Activated CD4-positive, alpha-beta memory T cell treated with anti-CD3 and anti-CD28 coated beads, Interleukin-2, amount 10 ng/mL, durations not matched to agents 7 days and 5 days (primary cell): Measurements from ENCODE around the gene CHD8. TPM values are rescaled to one million over a fixed set of nuclear protein-coding genes. Genes with fewer than 3 reads are reported as not detected.

Experiments used
- CTCF ChIA-PET: fragments of 350-600 bp; sonication (Branson Sonifier 250); formaldehyde crosslinking; loops from one replicate; lab custom pipeline; 2021; ENCODE audit warnings: antibody characterized with exemption, inconsistent platforms; lab: Charles Lee
- POLR2A ChIA-PET: fragments of 350-600 bp; sonication (Branson Sonifier 250); formaldehyde crosslinking; loops from one replicate; lab custom pipeline; 2021; ENCODE audit warnings: antibody characterized with exemption; lab: Charles Lee
- DNase-seq: peaks from one replicate; pipeline ENCODE4 v3.0.0-alpha.2; 2020
- H3K27ac Mint-ChIP-seq: one replicate; pipeline ENCODE4 v1.8.0; 2021; ENCODE audit warnings: mild to moderate bottlenecking, mixed read lengths
- H3K27me3 Mint-ChIP-seq: one replicate; pipeline ENCODE4 v1.8.0; 2021; ENCODE audit warnings: mixed read lengths
- H3K36me3 Mint-ChIP-seq: one replicate; pipeline ENCODE4 v1.8.0; 2021; ENCODE audit warnings: low read depth, mixed read lengths
- H3K4me1 Mint-ChIP-seq: one replicate; pipeline ENCODE4 v1.8.0; 2021; ENCODE audit warnings: mixed read lengths
- H3K4me3 Mint-ChIP-seq: one replicate; pipeline ENCODE4 v1.8.0; 2021; ENCODE audit warnings: mild to moderate bottlenecking, mixed read lengths
- H3K9me3 Mint-ChIP-seq: one replicate; pipeline ENCODE4 v1.8.0; 2021; ENCODE audit warnings: mixed read lengths
- total RNA-seq, 2 experiments: library from RNA; stranded (reverse); gene quantifications; one replicate each; pipeline ENCODE4 v1.2.3, GENCODE V29; 2021

CHD8 gene
- total RNA-seq, 2 experiments from 2014 or later = 108 to 112 TPM

DNA sequence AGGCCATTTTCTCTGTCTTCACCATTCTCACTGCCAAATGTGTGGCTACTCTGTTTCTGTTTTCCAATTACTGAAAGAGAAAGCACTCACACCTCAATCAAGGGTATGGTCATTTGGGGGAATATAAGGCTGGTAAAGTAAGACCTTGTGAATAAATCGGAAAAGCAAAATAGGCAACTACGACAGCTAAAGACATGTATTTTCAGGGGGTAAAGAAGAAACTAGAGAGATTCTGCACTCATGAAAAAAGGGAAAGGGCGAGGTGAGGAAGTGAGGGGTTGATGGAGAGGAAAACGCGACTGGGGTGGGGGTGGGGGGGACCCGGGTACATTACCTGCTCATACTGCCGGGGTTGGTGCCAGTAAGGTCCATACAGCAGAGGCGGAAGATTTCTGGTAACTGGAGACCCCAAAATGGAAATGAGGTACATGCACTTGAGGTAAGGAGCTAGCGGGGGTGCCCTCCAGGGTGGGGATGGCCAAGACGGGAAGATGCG is 19.3 kb downstream of the CHD8 start:
- ChIA-PET CTCF (interaction anchor here (0.8 to 2.0 kb wide), 7 partner anchors 10 to 62 kb away, joined by 3 to 38 read pairs (median 4); partner anchors contain the start of genes CHD8 and TOX4), POLR2A (interaction anchor here (0.7 to 5.0 kb wide), 16 partner anchors 10 to 206 kb away, joined by 3 to 103 read pairs (median 6); partner anchors contain the start of genes CHD8, METTL3, RAB2B and SUPT16H)
- Mint-ChIP-seq H3K36me3 (peaks cover 30% of the 10 kb centered on the region), H3K4me1 (peaks cover 48% of the 10 kb centered on the region), H3K27ac (peak overlapping the region; percentile 76), H3K9me3 (no peaks in the 10 kb centered on the region), H3K4me3 (peak overlapping the region; percentile 86), H3K27me3 (no peaks in the 10 kb centered on the region)
- DNase-seq = no peak

DNA sequence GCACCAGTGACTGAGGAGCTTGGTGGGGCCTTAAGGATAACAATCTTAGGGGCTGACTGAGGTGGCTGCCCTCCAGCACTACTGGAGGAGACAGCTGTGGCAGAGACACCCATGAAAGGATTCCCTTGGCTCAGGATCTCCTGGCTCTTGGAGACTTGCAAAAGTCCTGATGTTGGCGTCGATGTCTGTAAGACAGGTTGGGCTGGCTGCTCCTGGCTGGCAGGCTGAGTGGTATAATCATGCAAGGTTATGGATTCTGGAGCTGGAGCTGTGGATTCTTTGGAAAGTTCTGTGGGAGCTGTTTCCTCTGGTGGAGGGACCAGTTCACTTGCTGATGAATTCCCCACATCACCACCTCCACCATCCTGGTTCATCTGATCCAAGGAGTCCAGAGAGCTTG is 24.8 kb downstream of the CHD8 start:
- POLR2A ChIA-PET = interaction anchor here (0.5 to 2.9 kb wide), 2 partner anchors 8 to 24 kb away, joined by 4 to 13 read pairs; partner anchors contain the start of gene CHD8
- Mint-ChIP-seq H3K27ac (no peak overlapping the region), H3K4me1 (peaks cover 27% of the 10 kb centered on the region), H3K27me3 (no peaks in the 10 kb centered on the region), H3K9me3 (no peaks in the 10 kb centered on the region), H3K4me3 (no peak overlapping the region), H3K36me3 (peaks cover 68% of the 10 kb centered on the region)
- no peak for DNase-seq
- CTCF ChIA-PET = interaction anchor here (1.0 to 1.4 kb wide), 2 partner anchors 13 to 25 kb away, joined by 3 to 7 read pairs; partner anchors contain the start of gene CHD8

DNA sequence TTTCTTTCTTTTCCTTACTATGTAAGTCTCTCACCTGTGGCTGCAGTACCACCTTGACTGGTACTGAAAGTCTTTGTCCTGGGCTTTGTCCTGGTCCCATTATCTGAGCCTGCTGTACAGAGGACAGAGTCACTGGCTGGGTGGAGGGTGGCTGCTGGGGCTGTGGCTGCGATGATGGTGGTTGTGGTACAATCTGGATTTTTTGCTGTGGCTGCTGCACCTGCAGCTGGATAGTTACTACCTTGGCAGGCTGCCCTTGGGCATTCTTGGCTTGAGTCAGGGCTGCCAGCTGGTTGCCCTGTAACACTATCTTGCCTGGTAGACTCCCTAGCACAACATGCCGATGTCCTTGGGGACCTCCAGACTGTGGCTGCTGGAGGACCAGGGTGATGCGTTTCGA is 27.0 kb downstream of the CHD8 start:
- Mint-ChIP-seq H3K4me3 (no peak overlapping the region), H3K4me1 (peaks cover 6% of the 10 kb centered on the region), H3K36me3 (peaks cover 75% of the 10 kb centered on the region), H3K27ac (no peak overlapping the region), H3K27me3 (no peaks in the 10 kb centered on the region), H3K9me3 (no peaks in the 10 kb centered on the region)
- no peak for DNase-seq
- ChIA-PET POLR2A (interaction anchor here (2.9 kb wide), 1 partner anchor 26 kb away, joined by 13 read pairs; the partner anchor contains the start of gene CHD8), CTCF (no interaction called here)

DNA sequence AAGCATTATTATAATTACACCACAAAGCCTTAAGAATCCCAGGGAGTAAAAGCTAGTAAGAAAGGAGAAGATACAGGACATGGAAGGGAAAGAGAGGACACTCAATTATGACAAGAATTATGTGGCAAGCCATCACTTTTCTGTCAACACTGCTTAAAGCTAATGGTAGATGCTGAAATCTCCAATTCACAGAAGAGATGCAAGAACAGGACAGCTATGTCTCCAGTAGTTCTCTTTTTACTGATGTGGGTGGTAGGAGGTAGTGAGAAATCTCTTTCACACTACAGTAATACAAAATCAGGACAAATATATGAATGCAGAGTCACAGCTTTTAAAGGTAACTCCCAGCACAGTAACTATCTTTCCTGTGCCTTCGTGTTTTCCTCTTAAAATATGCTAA is 29.2 kb downstream of the CHD8 start:
- Mint-ChIP-seq H3K36me3 (peaks cover 75% of the 10 kb centered on the region), H3K27ac (no peak overlapping the region), H3K4me3 (no peak overlapping the region), H3K27me3 (no peaks in the 10 kb centered on the region), H3K9me3 (no peaks in the 10 kb centered on the region), H3K4me1 (no peaks in the 10 kb centered on the region)
- no peak for DNase-seq
- ChIA-PET CTCF (no interaction called here), POLR2A (interaction anchor here (0.6 to 1.8 kb wide), 3 partner anchors 10 to 29 kb away, joined by 3 to 5 read pairs (median 5); partner anchors contain the start of gene CHD8)

DNA sequence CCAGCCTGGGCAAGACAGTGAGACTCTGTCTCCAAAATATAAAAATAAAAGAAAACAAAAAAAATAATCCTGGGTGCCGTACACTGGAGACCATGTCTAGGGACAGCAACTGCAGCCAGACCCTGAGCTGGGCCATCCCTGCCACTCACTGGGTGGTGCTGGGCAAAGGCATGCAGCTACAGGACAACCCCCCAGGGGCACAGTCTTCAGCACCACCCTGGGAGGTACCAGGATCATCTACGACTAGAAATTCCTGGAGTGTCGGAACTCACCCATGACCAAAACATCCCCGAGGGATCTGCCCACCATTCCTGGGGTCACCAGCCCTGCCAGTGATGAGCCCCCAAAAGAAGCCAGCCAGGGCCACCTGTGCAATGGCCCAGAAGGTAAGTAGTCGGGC is 36.4 kb downstream of the CHD8 start:
- Mint-ChIP-seq H3K4me3 (no peak overlapping the region), H3K36me3 (peaks cover 55% of the 10 kb centered on the region), H3K27me3 (no peaks in the 10 kb centered on the region), H3K9me3 (no peaks in the 10 kb centered on the region), H3K27ac (no peak overlapping the region), H3K4me1 (peaks cover 15% of the 10 kb centered on the region)
- CTCF ChIA-PET = interaction anchor here (0.5 kb wide), 1 partner anchor 744 kb away, joined by 3 read pairs; no protein-coding TSS in a partner anchor
- POLR2A ChIA-PET = interaction anchor here (1.2 kb wide), 1 partner anchor 11 kb away, joined by 3 read pairs; no protein-coding TSS in a partner anchor
- DNase-seq = no peak

DNA sequence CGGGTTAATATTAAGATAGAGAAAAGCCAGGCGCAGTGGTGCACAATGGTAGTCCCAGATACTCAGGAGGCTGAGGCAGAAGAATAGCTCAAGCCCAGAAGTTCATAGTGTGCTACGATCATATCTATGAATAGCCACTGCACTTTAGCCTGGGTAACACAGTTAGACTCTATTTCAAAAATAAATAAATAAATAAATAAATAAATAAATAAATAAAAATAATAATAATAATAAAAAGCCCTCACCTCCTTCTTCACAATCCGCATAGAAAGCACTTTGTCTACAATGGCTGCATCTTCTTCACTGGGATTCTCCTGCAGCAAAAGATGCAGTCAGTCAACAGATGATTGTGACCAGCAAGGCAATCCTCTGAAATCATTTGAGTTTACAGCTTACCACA is 40.6 kb downstream of the CHD8 start:
- H3K9me3 Mint-ChIP-seq = no peaks in the 10 kb centered on the region
- H3K4me3 Mint-ChIP-seq = no peak overlapping the region
- ChIA-PET POLR2A (interaction anchor here (0.7 to 1.3 kb wide), 4 partner anchors 8 to 61 kb away, joined by 3 to 4 read pairs (median 4); partner anchors contain the start of genes RAB2B and TOX4), CTCF (no interaction called here)
- H3K27ac Mint-ChIP-seq = no peak overlapping the region
- peaks cover 25% of the 10 kb centered on the region for H3K4me1 Mint-ChIP-seq
- no peak for DNase-seq
- H3K27me3 Mint-ChIP-seq = no peaks in the 10 kb centered on the region
- H3K36me3 Mint-ChIP-seq = peaks cover 64% of the 10 kb centered on the region

DNA sequence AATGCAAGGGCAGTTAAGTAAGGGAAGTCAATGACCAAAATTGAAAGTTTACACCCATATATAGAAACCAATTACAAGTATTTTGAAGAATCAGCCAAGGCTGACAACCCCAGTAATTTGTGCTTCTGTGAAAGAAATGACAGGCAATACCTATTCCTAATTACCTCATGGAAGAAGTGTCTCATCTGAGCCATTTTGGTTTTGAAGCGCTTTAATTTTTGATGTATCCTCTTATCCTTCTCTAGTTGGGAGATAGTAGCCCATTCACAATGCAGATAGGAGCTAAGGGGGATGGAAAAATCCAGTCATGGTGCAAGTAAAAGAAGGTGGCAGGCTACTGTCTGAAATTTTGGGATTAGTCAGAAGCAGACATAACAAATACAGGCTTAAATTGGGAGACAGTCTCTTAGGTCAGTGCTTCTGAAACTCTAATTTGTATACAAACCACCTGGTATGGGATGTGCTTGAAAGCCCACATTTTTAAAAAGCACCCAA is 41.7 kb downstream of the CHD8 start:
- no peak overlapping the region for H3K4me3 Mint-ChIP-seq
- ChIA-PET CTCF (no interaction called here), POLR2A (interaction anchor here (0.7 to 1.3 kb wide), 3 partner anchors 16 to 41 kb away, joined by 3 to 4 read pairs (median 4); no protein-coding TSS in a partner anchor)
- H3K4me1 Mint-ChIP-seq = peaks cover 22% of the 10 kb centered on the region
- peaks cover 72% of the 10 kb centered on the region for H3K36me3 Mint-ChIP-seq
- H3K9me3 Mint-ChIP-seq = no peaks in the 10 kb centered on the region
- H3K27ac Mint-ChIP-seq = peak overlapping the region; percentile 73
- no peak for DNase-seq
- H3K27me3 Mint-ChIP-seq = no peaks in the 10 kb centered on the region

DNA sequence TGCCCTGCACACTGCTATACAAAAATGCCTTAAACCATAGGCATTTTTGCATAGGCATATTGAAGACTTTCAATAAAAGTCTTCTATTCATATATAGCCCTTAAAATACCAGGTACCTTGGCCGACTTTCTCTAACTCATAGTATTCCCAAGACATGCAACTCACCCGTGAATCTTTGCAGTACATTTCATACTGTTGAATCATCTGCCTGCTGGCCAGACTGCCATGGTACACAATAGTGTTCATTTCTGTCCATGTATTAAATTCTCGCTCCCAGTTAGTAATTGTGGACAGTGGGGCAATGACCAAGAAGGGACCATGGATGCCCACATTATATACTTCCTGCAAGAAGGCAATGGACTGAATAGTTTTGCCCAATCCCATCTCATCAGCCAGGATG is 47.8 kb downstream of the CHD8 start:
- H3K27ac Mint-ChIP-seq = no peak overlapping the region
- peaks cover 11% of the 10 kb centered on the region for H3K4me1 Mint-ChIP-seq
- peaks cover 83% of the 10 kb centered on the region for H3K36me3 Mint-ChIP-seq
- CTCF ChIA-PET = no interaction called here
- no peaks in the 10 kb centered on the region for H3K9me3 Mint-ChIP-seq
- DNase-seq = no peak
- POLR2A ChIA-PET = interaction anchor here (1.1 to 1.8 kb wide), 2 partner anchors 28 to 48 kb away, joined by 4 to 5 read pairs; partner anchors contain the start of gene CHD8
- no peak overlapping the region for H3K4me3 Mint-ChIP-seq
- H3K27me3 Mint-ChIP-seq = no peaks in the 10 kb centered on the region

DNA sequence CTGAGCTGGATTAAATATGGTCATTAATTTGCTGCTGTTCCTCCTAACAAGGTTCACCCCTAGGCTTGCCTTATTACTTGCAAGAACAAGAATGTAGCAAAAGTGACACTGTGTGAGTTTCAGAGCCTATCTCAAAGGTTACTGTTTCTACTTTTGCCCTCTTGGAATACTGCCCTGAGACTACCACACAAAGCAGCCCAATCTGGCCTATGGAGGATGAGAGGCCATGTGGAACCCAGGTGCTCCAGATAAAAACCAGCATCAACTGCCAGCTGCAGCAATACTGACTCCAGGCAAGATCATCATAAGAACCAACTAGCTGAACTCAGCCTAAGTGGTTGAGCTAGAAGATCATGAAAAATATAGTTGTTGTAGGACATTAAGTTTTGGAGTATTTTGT is 49.7 kb downstream of the CHD8 start:
- Mint-ChIP-seq H3K4me1 (peaks cover 11% of the 10 kb centered on the region), H3K4me3 (no peak overlapping the region), H3K27ac (no peak overlapping the region), H3K27me3 (no peaks in the 10 kb centered on the region), H3K9me3 (no peaks in the 10 kb centered on the region), H3K36me3 (peaks cover 83% of the 10 kb centered on the region)
- ChIA-PET POLR2A (interaction anchor here (0.6 to 1.8 kb wide), 4 partner anchors 24 to 217 kb away, joined by 3 to 5 read pairs (median 4); no protein-coding TSS in a partner anchor), CTCF (interaction anchor here (1.3 kb wide), 1 partner anchor 72 kb away, joined by 3 read pairs; no protein-coding TSS in a partner anchor)
- DNase-seq = no peak

DNA sequence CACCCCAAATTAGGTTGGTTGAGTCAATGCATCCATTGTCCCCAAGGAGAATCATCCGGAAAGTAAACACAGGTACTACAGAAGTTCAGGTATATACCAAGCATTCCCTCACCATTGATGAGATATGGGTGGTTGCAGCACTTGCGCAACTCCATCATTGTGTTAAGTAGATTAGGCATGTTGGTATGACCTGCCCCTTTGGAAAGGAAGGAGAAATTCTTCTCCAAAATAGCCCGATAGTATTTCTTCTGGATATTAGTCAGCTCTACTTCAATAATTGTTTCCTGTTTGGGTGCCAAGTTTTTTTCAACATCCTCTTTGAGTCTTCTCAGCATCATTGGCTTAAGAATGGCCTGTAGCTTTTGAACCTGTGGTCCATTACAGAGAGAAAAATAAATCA is 50.8 kb downstream of the CHD8 start:
- ChIA-PET CTCF (no interaction called here), POLR2A (interaction anchor here (0.5 to 2.0 kb wide), 3 partner anchors 20 to 253 kb away, joined by 3 to 6 read pairs (median 3); no protein-coding TSS in a partner anchor)
- H3K36me3 Mint-ChIP-seq = peaks cover 84% of the 10 kb centered on the region
- no peak for DNase-seq
- peaks cover 11% of the 10 kb centered on the region for H3K4me1 Mint-ChIP-seq
- peak overlapping the region; percentile 34 for H3K27ac Mint-ChIP-seq
- H3K4me3 Mint-ChIP-seq = no peak overlapping the region
- H3K27me3 Mint-ChIP-seq = no peaks in the 10 kb centered on the region
- H3K9me3 Mint-ChIP-seq = no peaks in the 10 kb centered on the region

DNA sequence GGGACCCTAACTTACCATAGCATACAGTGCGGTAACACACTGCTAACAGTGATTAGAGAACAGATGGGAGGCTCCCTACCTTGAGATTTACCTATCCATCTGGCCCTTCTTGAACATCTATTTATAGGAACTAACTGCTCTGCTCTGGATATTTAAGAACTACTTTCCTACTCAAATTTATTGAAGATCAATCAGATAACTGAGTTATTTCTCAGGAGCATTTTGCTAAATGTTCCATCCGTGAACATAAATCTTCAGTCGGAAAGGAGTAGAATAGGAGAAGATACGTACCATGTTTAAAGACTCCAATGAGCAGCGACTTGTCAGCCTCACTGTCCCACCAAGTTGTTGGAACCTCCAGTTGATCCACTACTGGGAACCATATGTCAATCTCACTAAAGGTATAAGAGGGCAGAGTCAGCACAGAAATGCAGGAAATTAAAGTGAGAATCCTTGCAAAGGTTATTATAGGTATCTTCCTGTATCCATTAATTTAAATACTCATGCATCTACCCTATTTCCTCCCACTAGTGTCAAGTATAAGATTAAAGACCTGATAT is 56.5 kb downstream of the CHD8 start:
- H3K27ac Mint-ChIP-seq = no peak overlapping the region
- ChIA-PET CTCF (no interaction called here), POLR2A (no interaction called here)

DNA sequence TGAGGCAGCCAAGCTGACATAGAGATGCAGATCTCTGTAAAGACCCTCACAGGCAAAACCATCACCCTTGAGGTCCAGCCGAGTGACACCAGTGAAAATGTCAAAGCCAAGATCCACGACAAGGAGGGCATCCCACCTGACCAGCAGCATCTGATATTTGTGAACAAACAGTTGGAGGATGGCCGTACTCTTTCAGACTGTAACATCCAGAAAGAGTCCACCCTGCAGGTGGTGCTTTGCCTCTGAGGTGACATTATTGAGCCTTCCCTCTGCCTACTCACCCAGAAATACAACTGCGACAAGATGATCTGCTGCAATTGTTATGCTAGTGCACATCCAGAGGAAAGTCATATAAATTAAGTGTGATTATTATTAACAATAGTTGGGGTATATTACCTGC is 57.0 kb downstream of the CHD8 start:
- H3K4me3 Mint-ChIP-seq = no peak overlapping the region
- no peaks in the 10 kb centered on the region for H3K27me3 Mint-ChIP-seq
- H3K9me3 Mint-ChIP-seq = no peaks in the 10 kb centered on the region
- H3K4me1 Mint-ChIP-seq = no peaks in the 10 kb centered on the region
- ChIA-PET POLR2A (no interaction called here), CTCF (no interaction called here)
- H3K27ac Mint-ChIP-seq = no peak overlapping the region
- no peak for DNase-seq
- H3K36me3 Mint-ChIP-seq = peaks cover 76% of the 10 kb centered on the region

More for the DNA sequence above, 56.5 kb downstream of the CHD8 start:
- Mint-ChIP-seq H3K36me3 (peaks cover 73% of the 10 kb centered on the region), H3K4me1 (no peaks in the 10 kb centered on the region), H3K27me3 (no peaks in the 10 kb centered on the region), H3K9me3 (no peaks in the 10 kb centered on the region), H3K4me3 (no peak overlapping the region)
- DNase-seq = no peak

DNA sequence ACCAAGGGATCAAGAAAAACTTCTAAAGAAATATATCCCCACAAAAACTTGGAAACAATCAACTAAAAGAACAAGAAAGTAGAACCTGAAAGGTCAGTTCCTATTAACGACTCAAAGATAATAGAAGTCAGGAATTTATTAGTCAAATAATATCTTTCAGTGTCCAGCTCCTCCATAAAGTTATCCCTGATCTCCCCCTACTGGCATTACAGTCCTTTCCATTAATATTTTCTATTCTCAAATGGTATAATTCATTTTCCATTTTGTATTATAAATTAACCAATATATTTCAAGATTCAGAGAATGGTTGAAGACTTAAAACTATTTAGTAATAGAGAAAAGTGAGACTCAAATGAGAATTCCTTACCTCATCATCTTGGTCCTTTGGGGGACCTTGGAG is 60.5 kb downstream of the CHD8 start:
- H3K36me3 Mint-ChIP-seq = peaks cover 78% of the 10 kb centered on the region
- H3K9me3 Mint-ChIP-seq = no peaks in the 10 kb centered on the region
- H3K27me3 Mint-ChIP-seq = no peaks in the 10 kb centered on the region
- POLR2A ChIA-PET = interaction anchor here (1.3 kb wide), 1 partner anchor 26 kb away, joined by 3 read pairs; no protein-coding TSS in a partner anchor
- DNase-seq = no peak
- no peaks in the 10 kb centered on the region for H3K4me1 Mint-ChIP-seq
- CTCF ChIA-PET = no interaction called here
- H3K4me3 Mint-ChIP-seq = no peak overlapping the region
- no peak overlapping the region for H3K27ac Mint-ChIP-seq
